HG03565 (cell line): Measurements from ENCODE around the gene SHMT1.

Experiments
- ATAC-seq: cut with Tn5 transposase; IDR thresholded peaks from one replicate; pipeline ENCODE4 v1.9.1; 2021; ENCODE audit warnings: mild to moderate bottlenecking, moderate library complexity; ENCODE audit not compliant: unreplicated experiment

SHMT1 gene

DNA sequence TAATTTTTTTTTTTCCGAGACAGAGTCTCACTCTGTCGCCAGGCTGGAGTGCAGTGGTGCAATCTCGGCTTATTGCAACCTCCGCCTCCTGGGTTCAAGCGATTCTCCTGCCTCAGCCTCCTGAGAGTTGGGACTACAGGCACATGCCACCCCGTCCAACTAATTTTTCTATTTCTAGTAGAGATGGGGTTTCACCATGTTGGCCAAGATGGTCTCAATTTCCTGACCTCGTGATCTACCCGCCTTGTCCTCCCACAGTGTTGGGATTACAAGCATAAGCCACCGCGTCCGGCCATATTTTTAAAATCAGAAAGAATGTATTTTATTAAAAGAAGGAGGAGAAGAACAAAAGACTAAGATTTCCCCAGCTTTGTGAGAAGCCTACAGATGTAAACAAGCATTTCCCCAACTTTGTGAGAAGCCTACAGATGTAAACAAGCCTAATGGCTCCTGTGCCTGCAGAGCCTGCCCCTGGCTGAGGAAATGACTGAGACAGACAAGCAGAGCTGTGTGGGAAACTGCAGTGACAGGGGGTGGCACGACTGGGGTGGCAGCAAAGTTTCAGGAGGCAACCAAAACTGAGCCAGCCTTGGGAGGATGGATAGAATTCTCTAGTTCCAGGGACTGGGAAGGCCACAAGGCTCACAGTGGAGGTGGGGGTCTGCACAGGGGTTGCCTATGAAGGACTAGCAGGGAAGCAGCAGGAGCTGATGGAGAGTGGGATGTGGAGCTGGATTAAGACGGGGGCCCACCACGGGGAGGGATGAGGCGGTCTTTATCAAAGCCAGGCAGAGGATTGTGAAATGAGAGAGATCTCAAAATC is 71.4 kb downstream of the SHMT1 start:
- no peak for ATAC-seq

DNA sequence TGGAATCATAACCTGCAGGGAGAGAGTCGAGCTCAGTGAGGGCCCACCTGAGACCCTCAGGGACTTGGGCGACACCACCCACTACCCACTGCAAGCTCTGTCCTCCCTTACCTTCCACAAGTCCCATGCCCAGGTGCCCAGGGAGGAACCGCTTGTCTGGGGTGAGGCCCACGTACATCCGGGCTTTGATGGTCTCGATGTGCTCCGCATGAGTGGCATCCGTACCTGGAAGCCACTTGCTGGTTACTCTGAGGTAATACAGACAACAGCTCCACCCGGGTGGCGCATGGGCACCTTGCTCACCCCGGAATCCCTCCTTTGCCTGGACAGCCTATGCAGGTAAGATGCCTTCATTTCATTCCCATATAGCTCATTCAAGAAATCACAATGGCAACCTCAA is 78.1 kb downstream of the SHMT1 start:
- no peak for ATAC-seq

DNA sequence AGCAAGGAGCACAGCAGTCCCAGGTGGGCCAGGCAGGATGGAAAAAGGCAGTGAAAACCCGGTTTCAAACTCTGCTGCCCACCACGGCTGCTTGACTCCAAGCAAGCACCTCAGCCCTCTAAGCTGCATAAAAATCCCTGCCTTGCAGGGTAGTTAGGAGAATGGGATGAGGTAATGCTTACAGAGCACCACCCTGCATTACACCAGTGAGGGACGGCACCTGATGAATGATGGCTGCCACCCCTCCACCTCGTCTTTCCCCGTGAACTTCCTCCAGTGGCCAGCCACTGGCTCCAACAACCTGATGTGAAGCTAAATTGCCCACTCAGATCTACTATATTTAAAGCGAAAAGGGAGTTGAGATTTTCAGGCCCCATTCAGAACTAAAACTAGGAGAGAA is 81.6 kb downstream of the SHMT1 start:
- no peak for ATAC-seq

DNA sequence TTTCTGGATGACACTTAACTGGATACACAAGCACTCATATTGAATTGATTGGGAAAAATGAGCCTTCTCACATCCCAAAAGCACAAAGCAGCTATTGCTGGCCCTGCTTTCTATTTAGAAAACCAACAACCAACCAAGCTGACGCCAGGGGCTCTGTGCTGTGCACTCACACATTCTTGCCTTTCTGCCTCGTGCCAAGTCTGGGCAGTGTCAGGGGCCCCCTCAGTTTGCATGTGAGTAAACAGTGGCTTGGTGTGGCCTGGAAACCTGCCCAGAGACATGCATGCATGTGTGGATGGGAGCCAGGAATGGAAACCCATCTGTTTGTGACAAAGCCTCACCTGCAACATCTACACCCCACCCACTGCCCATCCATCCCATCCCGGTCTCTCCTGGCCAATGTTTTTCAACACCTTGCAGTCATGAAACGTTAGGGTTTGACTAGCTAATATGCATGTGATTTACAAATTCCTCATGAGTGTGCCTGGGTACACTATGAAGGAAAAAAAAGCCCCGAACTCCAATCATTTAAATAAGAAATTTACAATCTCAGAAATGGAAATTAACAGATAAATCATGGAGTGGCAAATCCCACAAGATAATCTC is 82.5 kb downstream of the SHMT1 start:
- ATAC-seq: no peak

DNA sequence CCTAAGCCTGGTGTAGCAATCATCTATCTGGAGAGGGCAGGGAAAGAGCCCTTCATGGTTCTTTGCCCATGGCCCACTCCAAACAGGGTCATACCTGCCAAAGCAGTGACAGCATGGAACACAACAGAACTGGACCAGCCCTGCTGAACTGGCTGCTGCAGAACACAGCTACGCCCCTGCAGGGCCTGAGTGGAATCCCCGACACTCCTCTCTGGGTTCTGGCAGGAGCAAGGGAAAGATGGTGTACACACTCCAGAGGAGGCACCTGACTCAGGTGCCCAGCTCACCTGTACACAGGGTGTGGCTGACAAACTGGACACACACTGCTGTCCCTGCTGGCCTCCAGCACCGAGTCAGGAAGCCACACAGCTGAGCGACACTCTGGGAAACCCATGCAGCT is 83.1 kb downstream of the SHMT1 start:
- no peak for ATAC-seq

DNA sequence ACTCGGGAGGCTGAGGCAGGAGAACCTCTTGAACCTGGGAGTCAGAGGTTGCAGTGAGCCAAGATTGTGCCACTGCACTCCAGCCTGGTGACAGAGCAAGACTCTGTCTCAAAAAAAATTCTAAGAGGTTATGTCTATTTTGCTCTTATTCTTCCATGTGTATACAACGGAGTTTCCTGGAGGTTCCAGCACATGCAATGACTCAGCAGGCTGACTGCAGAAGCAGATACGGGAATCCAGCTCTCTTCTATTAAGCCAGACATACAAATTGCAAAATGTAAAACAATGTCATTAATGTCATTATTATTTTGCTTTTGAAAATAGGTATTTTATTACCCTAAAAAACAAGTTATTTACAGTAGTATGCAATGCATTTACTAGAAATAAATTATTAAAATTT is 84.5 kb downstream of the SHMT1 start:
- no peak for ATAC-seq
